Progenitor cell of endocrine pancreas (in vitro differentiated cells): ENCODE measurements around the gene PPP3CA. TPM values are rescaled to one million over a fixed set of nuclear protein-coding genes. Genes with fewer than 3 reads are reported as not detected.

Experiments
- DNase-seq: peaks from one replicate; pipeline ENCODE4 v3.0.0; 2021; ENCODE audit warnings: low spot score; ENCODE audit not compliant: unreplicated experiment
- H3K27ac Mint-ChIP-seq: 2 replicates; pipeline ENCODE4 v1.8.0; 2021; ENCODE audit warnings: mild to moderate bottlenecking, moderate library complexity, mixed read lengths
- H3K27me3 Mint-ChIP-seq: 2 replicates; pipeline ENCODE4 v1.8.0; 2021; ENCODE audit warnings: mixed read lengths
- H3K36me3 Mint-ChIP-seq: 2 replicates; pipeline ENCODE4 v1.8.0; 2022; ENCODE audit warnings: mixed read lengths; ENCODE audit not compliant: insufficient read depth
- H3K4me1 Mint-ChIP-seq: 2 replicates; pipeline ENCODE4 v1.8.0; 2021; ENCODE audit warnings: low read depth, mixed read lengths
- H3K4me3 Mint-ChIP-seq: 2 replicates; pipeline ENCODE4 v1.8.0; 2021; ENCODE audit warnings: low read depth, mild to moderate bottlenecking, moderate library complexity, mixed read lengths
- H3K9me3 Mint-ChIP-seq: 2 replicates; pipeline ENCODE4 v1.8.0; 2021; ENCODE audit warnings: low read depth, mixed read lengths
- CTCF ChIP-seq: fragments of 200-600 bp; sonication (generic); IDR thresholded peaks from one replicate; pipeline ENCODE4 v1.5.0; 2021; ENCODE audit warnings: antibody characterized with exemption, mild to moderate bottlenecking; ENCODE audit not compliant: unreplicated experiment
- total RNA-seq: library from RNA; stranded (reverse); gene quantifications from 2 replicates; pipeline ENCODE4 v1.2.1, GENCODE V29; 2021

PPP3CA gene
- total RNA-seq, 1 donor from 2014 or later, result 22.5 TPM

GRCh38 chr4:101175896-101176676 is 171.2 kb downstream of the PPP3CA start:
- Mint-ChIP-seq H3K9me3 (no peaks in the 10 kb centered on the region), H3K4me3 (no peak overlapping the region), H3K27ac (no peak overlapping the region), H3K4me1 (no peaks in the 10 kb centered on the region), H3K36me3 (no peaks in the 10 kb centered on the region), H3K27me3 (no peaks in the 10 kb centered on the region)
- no peak for TF ChIP-seq CTCF
- DNase-seq, result no peak

- Mint-ChIP-seq H3K9me3 (no peaks in the 10 kb centered on the region), H3K36me3 (no peaks in the 10 kb centered on the region), H3K4me3 (no peak overlapping the region), H3K27ac (no peak overlapping the region), H3K4me1 (peaks cover 1% of the 10 kb centered on the region), H3K27me3 (no peaks in the 10 kb centered on the region)
- DNase-seq, result no peak
- TF ChIP-seq CTCF, result no peak
These were observed 172.5 kb downstream of the PPP3CA start for GRCh38 chr4:101174679-101175345.

GRCh38 chr4:101172369-101172768 is 175.0 kb downstream of the PPP3CA start:
- H3K9me3 Mint-ChIP-seq, result no peaks in the 10 kb centered on the region
- H3K36me3 Mint-ChIP-seq, result no peaks in the 10 kb centered on the region
- DNase-seq, result no peak
- no peak for TF ChIP-seq CTCF
- H3K4me3 Mint-ChIP-seq, result no peak overlapping the region
- H3K4me1 Mint-ChIP-seq, result peaks cover 1% of the 10 kb centered on the region
- no peak overlapping the region for H3K27ac Mint-ChIP-seq
- H3K27me3 Mint-ChIP-seq, result no peaks in the 10 kb centered on the region

DNA sequence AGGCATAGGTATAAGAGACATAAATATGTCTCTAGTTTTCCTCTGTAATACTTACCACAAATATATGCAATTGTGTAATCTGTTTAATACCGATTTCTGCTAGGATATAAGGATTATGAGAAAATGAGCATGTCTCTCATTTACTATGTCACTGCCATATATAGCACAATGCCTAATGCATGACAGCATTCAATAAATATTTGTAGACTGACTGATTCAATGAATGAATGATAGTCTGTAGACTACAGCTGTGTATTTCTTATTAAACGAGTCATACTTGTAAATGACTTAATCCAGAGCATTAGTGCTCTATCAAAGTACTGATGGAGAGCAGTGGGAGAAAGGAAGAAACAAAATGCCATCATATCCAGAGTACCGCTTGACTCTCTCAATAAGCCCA is 175.6 kb downstream of the PPP3CA start:
- H3K4me1 Mint-ChIP-seq, result peaks cover 3% of the 10 kb centered on the region
- H3K9me3 Mint-ChIP-seq, result no peaks in the 10 kb centered on the region
- TF ChIP-seq CTCF, result no peak
- no peaks in the 10 kb centered on the region for H3K36me3 Mint-ChIP-seq
- no peak overlapping the region for H3K27ac Mint-ChIP-seq
- no peaks in the 10 kb centered on the region for H3K27me3 Mint-ChIP-seq
- no peak overlapping the region for H3K4me3 Mint-ChIP-seq
- DNase-seq, result no peak

- H3K4me3 Mint-ChIP-seq, result no peak overlapping the region
- peak; percentile 27 for DNase-seq
- H3K27me3 Mint-ChIP-seq, result no peaks in the 10 kb centered on the region
- H3K36me3 Mint-ChIP-seq, result no peaks in the 10 kb centered on the region
- peaks cover 3% of the 10 kb centered on the region for H3K4me1 Mint-ChIP-seq
- no peak overlapping the region for H3K27ac Mint-ChIP-seq
- TF ChIP-seq CTCF, result peak; percentile 87
- no peaks in the 10 kb centered on the region for H3K9me3 Mint-ChIP-seq
These were observed 178.0 kb downstream of the PPP3CA start for GRCh38 chr4:101169044-101170014.
